Right ventricle myocardium superior (tissue), 1 donor: Measurements from ENCODE around the gene ZNF614. TPM values are rescaled to one million over a fixed set of nuclear protein-coding genes. Genes with fewer than 3 reads are reported as not detected.
"Not testable (repeated sequence)": the region's sequence is repeated elsewhere in the genome, so short reads cannot be mapped to it uniquely, and the experiment has no call there.

ENCODE experiments used
- ATAC-seq: fragments of 200-7000 bp; cut with Tn5 transposase; one replicate; pipeline ENCODE4 v1.9.1; 2020; ENCODE audit warnings: mild to moderate bottlenecking; ENCODE audit not compliant: poor library complexity
- DNase-seq: peaks from one replicate; pipeline ENCODE4 v3.0.0-alpha.2; 2020
- intact Hi-C: fragments of 100-400 bp; cut with DNase I; formaldehyde crosslinking; loops from one replicate; pipeline ENCODE4 v1.11.2; 2022
- long read RNA-seq: library from polyadenylated mRNA; unstranded; transcript quantifications from one replicate; pipeline ENCODE4 v2.0.0, GENCODE V29; 2021
- total RNA-seq: library from RNA; stranded (reverse); fragmentation: NEBNext Ultra II Directional; extraction: Animal tissue kit (Norgen Biotek cat#: 25700); gene quantifications from one replicate; pipeline ENCODE4 v1.2.1, GENCODE V29; 2021
- donor health status: DM: no; HTN: yes; CAD: no; lungs with severe emphysema.

The ZNF614 gene
- 5.3 TPM for total RNA-seq
- long read RNA-seq, full-length matches to known transcripts = 11 of 13 reads
- long read RNA-seq, partial matches to known transcripts = 1 of 13 reads
- long read RNA-seq, other reads (novel, unspliced or antisense) = 1 of 13 reads

- DNase-seq (peak; percentile 93), ATAC-seq (peak; percentile 99)
- intact Hi-C loops = no loop called here
Observed at GRCh38 chr19:52028027-52028779, at the start of gene ZNF614. ZNF614 (minus strand) TSS chr19:52028379; CDS start chr19:52025745, 2,634 bp downstream.

DNA sequence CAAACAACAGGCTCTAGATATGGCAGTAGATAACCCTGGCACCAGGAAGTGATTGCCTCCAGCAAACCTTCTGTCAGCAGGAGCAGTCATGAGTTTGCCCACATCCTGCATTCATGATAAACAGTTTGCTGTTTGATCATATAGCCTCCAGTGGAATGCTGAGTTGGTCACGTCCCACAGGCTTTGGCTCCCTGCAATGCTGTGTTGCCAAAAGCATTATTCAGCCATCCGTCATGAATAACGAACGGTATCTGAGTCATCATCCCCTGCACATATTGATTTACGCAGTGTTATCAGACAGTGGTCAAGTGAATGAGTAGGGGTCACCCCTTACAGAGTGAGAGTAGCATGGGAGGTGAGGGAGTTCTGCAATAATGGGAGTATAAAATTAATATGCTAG, 42.3 kb upstream of the ZNF614 start:
- ATAC-seq (no peak), DNase-seq (no peak)
- intact Hi-C loops = no loop called here

- ATAC-seq (no peak), DNase-seq (no peak)
- intact Hi-C loops = no loop called here
Observed at GRCh38 chr19:52069653-52070052, 41.5 kb upstream of the ZNF614 start.

- DNase-seq = no peak
- no peak for ATAC-seq
- intact Hi-C loops = no loop called here
Observed at GRCh38 chr19:52066258-52066863, 38.2 kb upstream of the ZNF614 start.

DNA sequence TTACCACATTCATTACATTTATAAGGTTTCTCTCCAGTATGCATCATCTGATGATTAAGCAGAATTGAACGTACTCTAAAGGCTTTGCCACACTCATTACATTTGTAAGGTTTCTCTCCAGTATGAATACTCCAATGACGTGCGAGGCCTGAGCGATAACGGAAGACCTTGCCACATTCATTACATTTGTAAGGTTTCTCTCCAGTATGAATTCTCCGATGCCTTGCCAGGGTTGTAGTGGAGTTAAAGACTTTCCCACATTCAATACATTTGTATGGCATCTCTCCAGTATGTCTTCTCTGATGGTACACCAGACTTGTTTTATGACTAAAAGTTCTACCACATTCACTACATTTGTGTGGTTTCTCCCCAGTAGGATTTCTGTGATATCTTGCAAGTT, 37.2 kb upstream of the ZNF614 start:
- ATAC-seq (no peak), DNase-seq (no peak)
- intact Hi-C loops = no loop called here

DNA sequence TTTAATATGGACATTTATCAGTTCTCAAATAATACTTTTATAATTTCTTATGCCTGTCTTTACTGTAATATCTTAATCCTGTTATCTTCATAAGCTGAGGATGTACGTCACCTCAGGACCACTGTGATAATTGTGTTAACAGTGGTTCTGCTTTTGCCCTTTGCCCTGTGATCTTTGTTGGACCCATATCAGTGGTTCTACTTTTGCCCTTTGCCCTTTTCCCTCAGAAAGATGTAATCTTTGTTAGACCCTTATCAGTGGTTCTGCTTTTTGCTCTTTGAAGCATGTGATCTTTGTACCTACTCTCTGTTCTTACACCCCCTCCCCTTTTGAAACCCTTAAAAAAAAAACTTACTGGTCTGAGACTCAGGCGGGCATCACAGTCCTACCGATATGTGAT, 28.3 kb upstream of the ZNF614 start:
- DNase-seq, ATAC-seq, intact Hi-C loops: not testable (repeated sequence)

DNA sequence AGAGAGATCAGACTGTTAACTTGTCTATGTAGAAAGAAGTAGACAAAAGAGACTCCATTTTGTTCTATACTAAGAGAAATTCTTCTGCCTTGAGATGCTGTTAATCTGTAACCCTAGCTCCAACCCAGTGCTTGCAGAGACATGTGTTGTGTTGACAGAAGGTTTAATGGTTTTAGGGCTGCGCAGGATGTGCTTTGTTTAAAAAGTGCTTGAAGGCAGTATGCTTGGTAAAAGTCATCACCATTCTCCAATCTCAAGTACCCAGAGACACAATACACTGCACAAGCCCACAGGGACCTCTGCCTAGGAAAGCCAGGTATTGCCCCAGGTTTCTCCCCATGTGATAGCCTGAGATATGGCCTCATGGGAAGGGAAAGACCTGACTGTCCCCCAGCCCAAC, 23.6 kb upstream of the ZNF614 start:
- intact Hi-C loops, DNase-seq, ATAC-seq: not testable (repeated sequence)

- intact Hi-C loops = no loop called here
- ATAC-seq (peak; percentile 99), DNase-seq (peak; percentile 97)
Observed at GRCh38 chr19:52048555-52049501, 20.6 kb upstream of the ZNF614 start, which contains the start of gene ZNF432. ZNF432 (minus strand) TSS chr19:52048838; CDS start chr19:52046868, 1,970 bp downstream.

- ATAC-seq = no peak
- intact Hi-C loops = no loop called here
- no peak for DNase-seq
Observed at GRCh38 chr19:52039169-52039568, 11.0 kb upstream of the ZNF614 start.

DNA sequence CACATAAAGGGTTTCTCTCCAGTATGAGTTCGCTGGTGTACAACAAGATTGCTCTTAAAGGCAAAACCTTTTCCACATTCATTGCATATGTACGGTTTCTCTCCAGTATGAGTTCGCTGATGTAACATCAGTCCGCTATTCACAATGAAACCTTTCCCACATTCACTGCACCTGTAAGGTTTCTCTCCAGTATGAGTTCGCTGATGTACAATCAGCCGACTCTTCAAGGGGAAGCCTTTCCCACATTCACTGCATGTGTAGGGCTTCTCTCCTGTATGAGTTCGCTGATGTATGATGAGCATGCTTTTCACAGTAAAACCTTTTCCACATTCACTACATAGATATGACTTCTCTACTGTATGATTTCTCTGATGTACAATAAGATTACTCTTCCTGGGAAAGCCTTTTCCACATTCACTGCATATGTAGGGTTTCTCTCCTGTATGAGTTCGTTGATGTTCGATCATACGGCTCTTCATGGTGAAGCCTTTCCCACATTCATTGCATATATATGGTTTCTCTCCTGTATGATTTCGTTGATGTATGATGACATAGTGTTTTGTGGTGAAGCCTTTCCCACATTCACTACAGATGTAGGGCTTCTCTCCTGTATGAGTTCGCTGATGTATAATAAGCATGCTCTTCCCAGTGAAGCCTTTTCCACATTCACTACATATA, 6.0 kb upstream of the ZNF614 start:
- intact Hi-C loops = no loop called here
- ATAC-seq = no peak
- no peak for DNase-seq

DNA sequence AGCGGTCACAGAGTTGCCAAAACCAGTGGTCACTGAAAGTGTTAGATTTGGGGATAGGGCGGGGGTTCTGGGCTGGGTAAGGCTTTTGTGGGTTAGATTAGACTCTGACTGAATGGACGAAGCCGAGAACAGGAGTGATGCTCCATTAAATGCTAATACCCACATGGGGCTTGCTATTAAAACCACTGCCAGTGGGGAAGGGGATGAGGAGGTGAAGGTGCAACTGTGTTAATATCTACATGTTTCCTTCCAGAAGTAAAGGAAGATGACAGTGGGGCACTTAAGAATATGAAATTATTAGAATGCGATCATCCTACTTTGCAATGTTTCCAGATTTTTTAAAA, 573 bp upstream of the ZNF614 start:
- ATAC-seq (peak; percentile 44), DNase-seq (no peak)
- intact Hi-C loops = no loop called here

GRCh38 chr19:52026255-52026990, 1.8 kb downstream of the ZNF614 start:
- intact Hi-C loops, ATAC-seq, DNase-seq: not testable (repeated sequence)

- intact Hi-C loops, ATAC-seq, DNase-seq: not testable (repeated sequence)
Observed at GRCh38 chr19:52024478-52024877, 3.7 kb downstream of the ZNF614 start.

- DNase-seq = no peak
- no peak for ATAC-seq
- intact Hi-C loops = no loop called here
Observed at GRCh38 chr19:52022193-52022592, 6.0 kb downstream of the ZNF614 start.

- DNase-seq (no peak), ATAC-seq (no peak)
- intact Hi-C loops = no loop called here
Observed at GRCh38 chr19:52020506-52020905, 7.7 kb downstream of the ZNF614 start.

DNA sequence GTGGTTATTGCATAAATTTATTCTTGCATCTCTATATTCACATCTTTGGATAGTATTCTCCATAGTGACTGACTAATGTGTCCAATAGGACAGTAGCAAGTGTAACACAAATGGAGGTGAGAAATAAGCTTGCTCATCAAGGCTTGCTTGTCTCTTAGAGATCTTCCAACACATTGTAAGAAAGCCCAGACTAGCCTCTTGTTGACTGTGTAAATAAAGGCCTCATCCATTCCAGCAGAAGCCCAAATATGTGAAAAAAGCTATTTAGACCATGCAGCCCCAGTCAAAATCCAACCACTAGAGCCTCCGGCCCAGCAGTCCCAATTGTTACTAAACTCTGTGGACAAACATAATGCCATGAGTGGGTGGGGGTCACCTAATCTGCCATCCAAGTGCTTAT, 17.5 kb downstream of the ZNF614 start:
- DNase-seq = no peak
- ATAC-seq = no peak
- intact Hi-C loops = no loop called here

- intact Hi-C loops = no loop called here
- DNase-seq = peak; percentile 95
Observed at GRCh38 chr19:52007806-52008557, 20.2 kb downstream of the ZNF614 start, which contains the start of gene ZNF615. ZNF615 (minus strand) TSS chr19:52008211; CDS start chr19:52003711, 4,500 bp downstream.

More at GRCh38 chr19:52007806-52008557, 20.2 kb downstream of the ZNF614 start, which contains the start of gene ZNF615:
- peak; percentile 100 for ATAC-seq
